ENCODE measurements around the gene TSPAN31. TPM values are rescaled to one million over a fixed set of nuclear protein-coding genes. Genes with fewer than 3 reads are reported as not detected.

TSPAN31 gene
- total and polyA plus RNA-seq, 12 donors, result 25.3 to 115 (median 55.9) TPM

DNA sequence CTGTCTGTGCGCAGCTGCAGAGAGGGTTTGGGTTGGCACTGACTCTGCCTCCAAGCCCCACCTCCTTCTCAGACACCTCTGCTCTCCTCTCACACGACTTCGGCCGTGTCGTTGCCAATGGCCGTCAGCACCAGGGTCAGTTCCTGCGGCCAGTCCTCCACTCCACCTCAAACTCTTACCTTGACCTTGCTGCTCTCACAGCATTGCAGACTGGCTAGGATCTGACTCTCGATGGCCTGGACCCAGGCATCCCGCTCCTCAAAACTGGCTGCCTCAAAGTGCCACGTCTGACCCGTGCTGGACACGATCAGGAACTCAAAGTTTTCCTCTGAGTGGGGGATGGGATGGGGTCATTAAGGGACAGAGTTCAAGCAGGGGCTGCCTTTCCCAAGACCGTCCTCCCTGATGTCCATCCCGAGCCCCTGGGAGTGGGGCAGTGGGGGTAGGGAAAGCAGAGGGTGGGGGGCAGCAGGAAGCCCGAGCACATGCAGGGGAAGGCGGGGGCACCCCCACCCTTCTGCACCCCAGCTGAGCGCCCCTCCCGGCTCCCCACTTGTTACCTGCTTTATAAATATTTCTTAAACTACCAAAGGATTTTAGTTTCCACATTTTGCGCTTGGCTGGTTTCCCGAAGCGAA lies 17.0 kb upstream of the TSPAN31 start:
- TF ChIP-seq POLR2A (IDR thresholded peaks at IDR 0.05), result no peak
- Histone ChIP-seq H3K4me3 (peak overlapping the region in 1 of 4 donors; percentile 85), H3K27ac (no peak overlapping the region), H3K27me3 (no peaks in the 10 kb centered on the region), H3K36me3 (replicated peaks in 1 of 2) (no peaks in the 10 kb centered on the region), H3K4me1 (replicated peaks in 1 of 2) (peaks cover 14 to 19% of the 10 kb centered on the region in 2 donors), H3K9me3 (replicated peaks in 1 of 3) (no peaks in the 10 kb centered on the region)
- WGBS, 4 donors, result 47 to 62% (median 52%) methylated on average over 13 to 21 of the region's 21 CpGs
- intact Hi-C loops (cut with DNase I), result loop anchor here in 1 of 2 donors (5.0 kb wide), 1 partner anchor 44 kb away; the partner anchor contains the start of genes EEF1AKMT3 and METTL1
- DNase-seq, result peak in 4 of 7 donors; percentile 43 to 67 (median 64)

DNA sequence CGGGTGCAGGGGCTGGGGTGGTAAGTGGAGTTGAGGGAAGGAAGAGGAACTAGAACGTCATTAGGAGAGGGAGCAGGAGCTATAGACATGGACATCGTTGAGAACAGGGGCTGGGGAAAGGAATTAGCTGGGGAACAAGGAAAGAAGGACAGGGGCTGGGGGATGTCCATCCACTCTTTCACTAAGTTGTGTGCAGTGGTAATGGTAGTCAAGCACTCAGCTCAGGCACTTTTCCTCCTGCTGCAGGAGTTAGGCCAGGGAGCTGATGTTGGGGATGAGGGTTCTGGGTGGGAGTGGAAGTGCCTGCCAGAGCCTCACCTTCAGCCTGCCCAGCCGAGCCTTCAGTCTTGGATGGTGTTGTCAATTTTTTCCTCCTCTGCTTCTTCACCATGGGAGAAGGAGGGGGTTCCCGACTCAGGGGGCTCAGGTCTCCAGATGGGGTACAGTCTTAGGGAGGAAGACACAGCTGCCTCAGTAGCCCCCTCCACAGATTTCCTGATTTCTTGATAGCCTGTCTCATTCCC lies 15.5 kb upstream of the TSPAN31 start:
- WGBS, 4 donors, result 48 to 60% (median 52%) methylated on average over 5 of the region's 5 CpGs
- no peak overlapping the region for H3K4me3 ChIP-seq
- no peaks in the 10 kb centered on the region for H3K36me3 ChIP-seq (replicated peaks in 1 of 2)
- DNase-seq, result peak in 2 of 7 donors; percentile 17 to 41
- peaks cover 14 to 19% of the 10 kb centered on the region in 2 donors for H3K4me1 ChIP-seq (replicated peaks in 1 of 2)
- no peak overlapping the region for H3K27ac ChIP-seq
- H3K27me3 ChIP-seq, result peaks cover 4% of the 10 kb centered on the region
- TF ChIP-seq, protein P1, sequence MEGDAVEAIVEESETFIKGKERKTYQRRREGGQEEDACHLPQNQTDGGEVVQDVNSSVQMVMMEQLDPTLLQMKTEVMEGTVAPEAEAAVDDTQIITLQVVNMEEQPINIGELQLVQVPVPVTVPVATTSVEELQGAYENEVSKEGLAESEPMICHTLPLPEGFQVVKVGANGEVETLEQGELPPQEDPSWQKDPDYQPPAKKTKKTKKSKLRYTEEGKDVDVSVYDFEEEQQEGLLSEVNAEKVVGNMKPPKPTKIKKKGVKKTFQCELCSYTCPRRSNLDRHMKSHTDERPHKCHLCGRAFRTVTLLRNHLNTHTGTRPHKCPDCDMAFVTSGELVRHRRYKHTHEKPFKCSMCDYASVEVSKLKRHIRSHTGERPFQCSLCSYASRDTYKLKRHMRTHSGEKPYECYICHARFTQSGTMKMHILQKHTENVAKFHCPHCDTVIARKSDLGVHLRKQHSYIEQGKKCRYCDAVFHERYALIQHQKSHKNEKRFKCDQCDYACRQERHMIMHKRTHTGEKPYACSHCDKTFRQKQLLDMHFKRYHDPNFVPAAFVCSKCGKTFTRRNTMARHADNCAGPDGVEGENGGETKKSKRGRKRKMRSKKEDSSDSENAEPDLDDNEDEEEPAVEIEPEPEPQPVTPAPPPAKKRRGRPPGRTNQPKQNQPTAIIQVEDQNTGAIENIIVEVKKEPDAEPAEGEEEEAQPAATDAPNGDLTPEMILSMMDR (IDR thresholded peaks at IDR 0.05), result no peak
- TF ChIP-seq POLR2A (IDR thresholded peaks at IDR 0.05), result no peak
- H3K9me3 ChIP-seq (replicated peaks in 1 of 3), result no peaks in the 10 kb centered on the region
- intact Hi-C loops (cut with DNase I), result loop anchor here in 1 of 2 donors (5.0 kb wide), 1 partner anchor 43 kb away; the partner anchor contains the start of genes EEF1AKMT3 and METTL1

GRCh38 chr12:57730336-57731067 lies 14.3 kb upstream of the TSPAN31 start:
- no peak overlapping the region for H3K27ac ChIP-seq
- H3K4me1 ChIP-seq (replicated peaks in 1 of 2), result peaks cover 14 to 19% of the 10 kb centered on the region in 2 donors
- no peak for DNase-seq
- WGBS, 4 donors, result 75 to 85% (median 79%) methylated on average over 11 to 13 of the region's 13 CpGs
- no peak overlapping the region for H3K4me3 ChIP-seq
- no peaks in the 10 kb centered on the region for H3K9me3 ChIP-seq (replicated peaks in 1 of 3)
- H3K36me3 ChIP-seq (replicated peaks in 1 of 2), result no peaks in the 10 kb centered on the region
- intact Hi-C loops (cut with DNase I), result no loop called here
- no peak for TF ChIP-seq POLR2A (IDR thresholded peaks at IDR 0.05)
- TF ChIP-seq, protein P1 (IDR thresholded peaks at IDR 0.05), result no peak
- H3K27me3 ChIP-seq, result peaks cover 11% of the 10 kb centered on the region

DNA sequence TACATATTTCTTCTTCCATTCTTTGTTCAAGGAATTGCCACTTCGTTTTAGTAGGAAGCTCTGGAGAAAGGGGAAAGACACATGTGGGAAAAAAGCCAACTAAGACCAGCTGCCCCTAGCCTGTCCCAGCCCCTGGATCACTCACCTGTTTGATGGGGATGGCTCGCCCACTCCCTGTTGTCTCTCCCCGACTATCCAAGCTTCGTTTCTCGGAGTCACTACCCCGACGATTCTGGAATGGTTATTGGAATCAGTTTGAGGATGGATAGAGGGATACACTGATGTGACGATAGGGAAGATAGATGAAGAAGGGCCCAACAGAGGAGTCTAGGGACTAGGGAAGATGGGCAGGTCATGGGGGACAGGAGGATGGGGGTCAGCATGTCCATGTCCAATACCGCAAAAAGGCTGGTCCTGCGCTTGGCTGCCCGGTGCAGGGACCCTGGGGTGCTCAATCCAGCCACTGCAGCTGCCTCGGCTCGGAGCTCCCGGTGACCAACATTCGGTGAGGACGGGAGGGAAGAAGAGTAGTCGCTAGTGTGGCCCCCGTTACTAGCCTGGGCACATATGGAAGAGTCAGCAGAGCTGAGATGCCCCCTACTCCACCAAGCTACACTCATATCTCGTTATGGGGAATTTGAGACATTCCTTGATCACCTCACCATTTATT lies 13.3 kb upstream of the TSPAN31 start:
- no peak for DNase-seq
- H3K27me3 ChIP-seq, result peaks cover 19% of the 10 kb centered on the region
- WGBS, 4 donors, result 76 to 83% (median 77%) methylated on average over 19 of the region's 19 CpGs
- peaks cover 11 to 21% of the 10 kb centered on the region in 2 donors for H3K4me1 ChIP-seq (replicated peaks in 1 of 2)
- no peak overlapping the region for H3K4me3 ChIP-seq
- no peak overlapping the region for H3K27ac ChIP-seq
- no peaks in the 10 kb centered on the region for H3K9me3 ChIP-seq (replicated peaks in 1 of 3)
- intact Hi-C loops (cut with DNase I), result no loop called here
- no peaks in the 10 kb centered on the region for H3K36me3 ChIP-seq (replicated peaks in 1 of 2)
- TF ChIP-seq, protein P1 (IDR thresholded peaks at IDR 0.05), result no peak
- TF ChIP-seq POLR2A (IDR thresholded peaks at IDR 0.05), result no peak
